Neural progenitor cell (in vitro differentiated cells): ENCODE results near the gene CFAP299. TPM values are rescaled to one million over a fixed set of nuclear protein-coding genes. Genes with fewer than 3 reads are reported as not detected.

Experiments used
- DNase-seq: peaks from one replicate; pipeline ENCODE4 v3.0.0-alpha.2; 2016; ENCODE audit warnings: low spot score
- H2AFZ ChIP-seq: fragments of 200-600 bp; sonication (generic); replicated peaks from 2 replicates; pipeline ENCODE4 v1.6.1; 2016; ENCODE audit warnings: antibody characterized with exemption
- H3F3A ChIP-seq: fragments of 200-600 bp; sonication (generic); 2 replicates; pipeline ENCODE4 v1.6.1; 2016; ENCODE audit warnings: antibody characterized with exemption, low read depth
- H3K27ac ChIP-seq: fragments of 200-600 bp; sonication (generic); 2 replicates; pipeline ENCODE4 v1.5.1; 2016; ENCODE audit warnings: mild to moderate bottlenecking
- H3K27me3 ChIP-seq: fragments of 200-600 bp; sonication (generic); 2 replicates; pipeline ENCODE4 v1.6.1; 2016; ENCODE audit warnings: mild to moderate bottlenecking, moderate library complexity
- H3K36me3 ChIP-seq: fragments of 200-600 bp; sonication (generic); 2 replicates; pipeline ENCODE4 v1.5.1; 2016
- H3K4me1 ChIP-seq: fragments of 200-600 bp; sonication (generic); 2 replicates; pipeline ENCODE4 v1.6.1; 2016; ENCODE audit warnings: mixed run types
- H3K4me2 ChIP-seq: fragments of 200-600 bp; sonication (generic); 2 replicates; pipeline ENCODE4 v1.6.1; 2016
- H3K4me3 ChIP-seq: fragments of 200-600 bp; sonication (generic); 2 replicates; pipeline ENCODE4 v1.5.1; 2016
- H3K79me2 ChIP-seq: fragments of 200-600 bp; sonication (generic); 2 replicates; pipeline ENCODE4 v1.6.1; 2016; ENCODE audit warnings: low read depth
- H3K9ac ChIP-seq: fragments of 200-600 bp; sonication (generic); 2 replicates; pipeline ENCODE4 v1.6.1; 2016
- H3K9me3 ChIP-seq: fragments of 200-600 bp; sonication (generic); 2 replicates; pipeline ENCODE4 v1.5.1; 2016; ENCODE audit warnings: low read depth
- H4K20me1 ChIP-seq: fragments of 200-600 bp; sonication (generic); 2 replicates; pipeline ENCODE4 v1.6.1; 2016; ENCODE audit warnings: low read depth
- H3K27ac Mint-ChIP-seq: 3 replicates; pipeline ENCODE4 v1.8.0; 2021; ENCODE audit warnings: mixed read lengths
- H3K27me3 Mint-ChIP-seq: 2 replicates; pipeline ENCODE4 v1.8.0; 2022; ENCODE audit warnings: low read depth, mild to moderate bottlenecking, inconsistent platforms, moderate library complexity, mixed read lengths; ENCODE audit not compliant: insufficient read depth
- H3K36me3 Mint-ChIP-seq: 3 replicates; pipeline ENCODE4 v1.8.0; 2021; ENCODE audit warnings: mixed read lengths
- H3K4me1 Mint-ChIP-seq: 3 replicates; pipeline ENCODE4 v1.8.0; 2021; ENCODE audit warnings: mixed read lengths
- H3K4me3 Mint-ChIP-seq: 3 replicates; pipeline ENCODE4 v1.8.0; 2021; ENCODE audit warnings: mild to moderate bottlenecking, moderate library complexity, mixed read lengths
- H3K9me3 Mint-ChIP-seq: 3 replicates; pipeline ENCODE4 v1.8.0; 2020; ENCODE audit warnings: mixed read lengths
- CTCF ChIP-seq: fragments of 200-600 bp; sonication (generic); IDR thresholded peaks from 2 replicates; pipeline ENCODE4 v1.5.1; 2017; ENCODE audit warnings: antibody characterized with exemption, mild to moderate bottlenecking
- EZH2 ChIP-seq: fragments of 200-600 bp; sonication (generic); IDR thresholded peaks from 2 replicates; pipeline ENCODE4 v1.6.1; 2017; ENCODE audit warnings: antibody characterized with exemption, mild to moderate bottlenecking, moderate library complexity
- EZH2phosphoT487 ChIP-seq: fragments of 200-600 bp; sonication (generic); IDR thresholded peaks from 2 replicates; pipeline ENCODE4 v1.6.1; 2017; ENCODE audit warnings: antibody characterized with exemption
- total RNA-seq: library from RNA; depleted of rRNA; stranded (reverse); fragments of >200 nt; gene quantifications from 2 replicates; pipeline ENCODE4 v1.2.3, GENCODE V29; 2015; ENCODE audit warnings: low replicate concordance

Gene CFAP299
- total RNA-seq, 1 donor from 2014 or later: not detected

DNA sequence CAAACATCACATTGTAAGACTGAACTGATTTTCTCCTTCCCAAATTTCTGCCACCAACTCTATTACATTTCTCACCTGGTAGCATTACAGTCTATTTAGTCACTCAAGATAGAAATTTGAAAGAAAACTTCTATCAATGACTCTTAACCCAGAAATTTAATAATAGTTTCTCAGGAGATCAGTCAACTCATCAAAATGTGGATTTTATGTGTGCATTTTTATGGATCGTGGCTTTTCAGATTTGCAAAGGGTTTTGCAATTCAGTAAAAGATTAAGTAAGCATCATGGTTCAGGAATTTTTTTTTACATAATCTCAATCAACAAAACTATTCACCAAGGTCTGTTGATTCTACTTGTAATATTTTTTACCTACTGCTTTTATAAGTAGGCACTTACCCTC, 111.1 kb downstream of the CFAP299 start:
- H3K36me3 ChIP-seq: no peaks in the 10 kb centered on the region
- peaks cover 2% of the 10 kb centered on the region for H3K27me3 Mint-ChIP-seq
- H3K4me1 Mint-ChIP-seq: no peaks in the 10 kb centered on the region
- no peaks in the 10 kb centered on the region for H3K79me2 ChIP-seq
- no peaks in the 10 kb centered on the region for H3F3A ChIP-seq
- DNase-seq: no peak
- H3K9me3 Mint-ChIP-seq: peaks cover 5% of the 10 kb centered on the region
- H3K4me1 ChIP-seq: no peaks in the 10 kb centered on the region
- H3K9ac ChIP-seq: no peak overlapping the region
- H3K27me3 ChIP-seq: no peaks in the 10 kb centered on the region
- H3K4me2 ChIP-seq: no peak overlapping the region
- no peak overlapping the region for H3K27ac Mint-ChIP-seq
- H3K4me3 Mint-ChIP-seq: no peak overlapping the region
- no peak for TF ChIP-seq CTCF
- TF ChIP-seq EZH2: no peak
- TF ChIP-seq EZH2phosphoT487: no peak
- H2AFZ ChIP-seq: no peak overlapping the region
- no peaks in the 10 kb centered on the region for H4K20me1 ChIP-seq
- H3K9me3 ChIP-seq: no peaks in the 10 kb centered on the region
- no peak overlapping the region for H3K4me3 ChIP-seq
- H3K36me3 Mint-ChIP-seq: no peaks in the 10 kb centered on the region
- no peak overlapping the region for H3K27ac ChIP-seq

DNA sequence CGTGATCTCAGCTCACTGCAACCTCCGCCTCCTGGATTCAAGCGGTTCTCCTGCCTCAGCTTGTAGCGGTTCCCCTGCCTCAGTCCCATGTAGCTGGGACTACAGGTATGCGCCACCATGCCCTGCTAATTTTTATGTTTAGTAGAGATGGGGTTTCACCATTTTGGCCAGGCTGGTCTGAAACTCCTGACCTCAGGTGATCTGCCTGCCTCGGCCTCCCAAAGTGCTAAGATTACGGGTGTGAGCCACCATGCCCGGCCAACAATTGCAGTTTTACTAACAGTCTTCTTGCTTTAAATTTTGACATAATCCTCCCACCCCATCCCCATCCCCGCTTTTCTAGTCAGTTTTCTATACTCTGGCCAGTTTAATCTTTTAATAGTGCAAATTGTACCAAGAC, 112.0 kb downstream of the CFAP299 start:
- DNase-seq: no peak
- no peak overlapping the region for H3K4me2 ChIP-seq
- no peaks in the 10 kb centered on the region for H3F3A ChIP-seq
- Mint-ChIP-seq H3K27me3 (peaks cover 2% of the 10 kb centered on the region), H3K4me3 (no peak overlapping the region), H3K9me3 (peaks cover 5% of the 10 kb centered on the region), H3K27ac (no peak overlapping the region), H3K36me3 (no peaks in the 10 kb centered on the region), H3K4me1 (no peaks in the 10 kb centered on the region)
- H3K4me3 ChIP-seq: no peak overlapping the region
- H4K20me1 ChIP-seq: no peaks in the 10 kb centered on the region
- no peak for TF ChIP-seq EZH2phosphoT487
- TF ChIP-seq EZH2: no peak
- TF ChIP-seq CTCF: no peak
- H2AFZ ChIP-seq: no peak overlapping the region
- no peaks in the 10 kb centered on the region for H3K4me1 ChIP-seq
- H3K79me2 ChIP-seq: no peaks in the 10 kb centered on the region
- H3K9ac ChIP-seq: no peak overlapping the region
- no peak overlapping the region for H3K27ac ChIP-seq
- no peaks in the 10 kb centered on the region for H3K9me3 ChIP-seq
- H3K27me3 ChIP-seq: no peaks in the 10 kb centered on the region
- no peaks in the 10 kb centered on the region for H3K36me3 ChIP-seq

DNA sequence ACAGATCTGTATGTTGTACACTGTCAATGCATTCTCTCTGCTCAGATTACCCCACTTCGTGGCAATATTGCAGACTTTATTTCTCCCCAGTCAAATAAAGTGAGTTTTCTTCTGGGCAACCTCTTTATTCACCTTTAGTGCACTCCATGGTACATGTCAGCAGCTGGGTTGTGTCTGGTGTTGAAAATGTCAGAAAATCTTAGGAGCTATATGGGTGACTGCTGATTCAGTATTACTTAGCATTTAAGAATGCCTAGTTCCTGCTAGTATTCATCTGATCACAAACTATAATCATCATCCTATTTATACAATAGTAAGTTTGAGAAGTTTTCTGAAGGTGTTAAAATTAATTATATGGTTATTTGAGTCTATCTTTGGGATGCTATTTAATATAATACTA, 112.5 kb downstream of the CFAP299 start:
- no peak overlapping the region for H3K9ac ChIP-seq
- H2AFZ ChIP-seq: no peak overlapping the region
- no peak overlapping the region for H3K4me2 ChIP-seq
- TF ChIP-seq CTCF: no peak
- TF ChIP-seq EZH2: no peak
- TF ChIP-seq EZH2phosphoT487: no peak
- Mint-ChIP-seq H3K9me3 (peaks cover 5% of the 10 kb centered on the region), H3K27me3 (peaks cover 2% of the 10 kb centered on the region), H3K4me1 (no peaks in the 10 kb centered on the region), H3K27ac (no peak overlapping the region), H3K36me3 (no peaks in the 10 kb centered on the region), H3K4me3 (no peak overlapping the region)
- no peaks in the 10 kb centered on the region for H3K79me2 ChIP-seq
- no peaks in the 10 kb centered on the region for H3K4me1 ChIP-seq
- DNase-seq: no peak
- H3K9me3 ChIP-seq: no peaks in the 10 kb centered on the region
- H3F3A ChIP-seq: no peaks in the 10 kb centered on the region
- H3K36me3 ChIP-seq: no peaks in the 10 kb centered on the region
- H3K27me3 ChIP-seq: no peaks in the 10 kb centered on the region
- H3K4me3 ChIP-seq: no peak overlapping the region
- no peak overlapping the region for H3K27ac ChIP-seq
- H4K20me1 ChIP-seq: no peaks in the 10 kb centered on the region
